NT2/D1 (cell line): ENCODE measurements around the gene GTSE1.

ENCODE experiments used
- SUZ12 ChIP-seq: IDR thresholded peaks from 2 replicates; pipeline ENCODE4 v1.6.1; 2011; ENCODE audit not compliant: insufficient read length, insufficient read depth; ENCODE audit errors: extremely low read depth
- ZNF274 ChIP-seq: IDR thresholded peaks from 2 replicates; pipeline ENCODE4 v1.6.1; 2011; ENCODE audit warnings: mild to moderate bottlenecking, low read depth, low read length

DNA sequence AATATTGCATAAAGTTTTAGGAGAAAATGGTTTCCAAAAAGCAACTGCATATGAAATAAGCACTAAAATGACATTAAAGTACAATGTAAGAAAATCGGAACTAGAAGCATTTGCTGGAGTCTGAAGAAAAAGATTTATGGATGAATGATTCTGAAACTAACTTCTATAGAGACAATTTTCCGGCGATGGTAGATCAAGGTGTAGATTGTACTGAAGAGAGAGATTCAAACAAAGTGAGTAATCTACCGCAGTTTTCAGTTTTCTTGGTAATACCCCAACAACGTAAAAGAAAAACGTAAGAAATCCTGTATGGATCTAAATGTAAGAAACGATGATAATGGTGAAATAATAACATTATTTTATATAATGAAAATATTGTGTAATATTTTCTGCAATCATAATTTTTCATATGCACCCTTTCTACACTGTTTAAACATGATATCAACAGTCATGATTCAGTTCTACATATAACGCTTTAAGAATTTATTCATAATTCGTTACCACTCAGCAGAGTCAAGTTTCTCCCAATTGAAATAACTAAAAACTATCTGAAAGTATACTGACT, 44.8 kb upstream of the GTSE1 start:
- no peak for TF ChIP-seq ZNF274
- no peak for TF ChIP-seq SUZ12
